ENCODE results near the gene ANKRD61. TPM values are rescaled to one million over a fixed set of nuclear protein-coding genes. Genes with fewer than 3 reads are reported as not detected.

ANKRD61 gene
- polyA plus RNA-seq, 1 of the 3 experiments (the other 2 are of a cell fraction), result 0.53 TPM

- WGBS (ENCODE audit: low lambda C conversion rate), result 87% methylated on average over 3 of the region's 3 CpGs
- Histone ChIP-seq H3K9me3 (no peaks in the 10 kb centered on the region), H3K9ac (no peak overlapping the region), H3K27me3 (ENCODE audit: insufficient read depth) (no peaks in the 10 kb centered on the region), H3F3A (replicated peaks; ENCODE audit: insufficient read depth) (peaks cover 15% of the 10 kb centered on the region), H4K20me1 (ENCODE audit: insufficient read depth) (no peaks in the 10 kb centered on the region), H3K4me1 (ENCODE audit: control insufficient read depth in 1 of 2, insufficient read depth in 2 of 2, low read depth in 1 of 2, low read length in 1 of 2) (no peaks in the 10 kb centered on the region; a peak in 1 of 4 replicates), H2AFZ (ENCODE audit: low read depth) (no peak overlapping the region), H3K9me2 (no peaks in the 10 kb centered on the region), H3K79me2 (ENCODE audit: insufficient read depth) (peaks cover 11% of the 10 kb centered on the region; the same call in 1 of the 2 replicates), H3K27ac (ENCODE audit: low read depth in 2 of 2, low read length in 1 of 2) (no peak overlapping the region), H3K4me3 (ENCODE audit: low read depth in 2 of 2, low read length in 1 of 2) (no peak overlapping the region), H3K36me3 (replicated peaks in 1 of 2; ENCODE audit: control insufficient read depth in 1 of 2, insufficient read depth in 2 of 2, low read length in 1 of 2) (peaks cover 68 to 90% of the 10 kb centered on the region in 2 experiments), H3K4me2 (no peak overlapping the region)
- TF ChIP-seq, protein P1, sequence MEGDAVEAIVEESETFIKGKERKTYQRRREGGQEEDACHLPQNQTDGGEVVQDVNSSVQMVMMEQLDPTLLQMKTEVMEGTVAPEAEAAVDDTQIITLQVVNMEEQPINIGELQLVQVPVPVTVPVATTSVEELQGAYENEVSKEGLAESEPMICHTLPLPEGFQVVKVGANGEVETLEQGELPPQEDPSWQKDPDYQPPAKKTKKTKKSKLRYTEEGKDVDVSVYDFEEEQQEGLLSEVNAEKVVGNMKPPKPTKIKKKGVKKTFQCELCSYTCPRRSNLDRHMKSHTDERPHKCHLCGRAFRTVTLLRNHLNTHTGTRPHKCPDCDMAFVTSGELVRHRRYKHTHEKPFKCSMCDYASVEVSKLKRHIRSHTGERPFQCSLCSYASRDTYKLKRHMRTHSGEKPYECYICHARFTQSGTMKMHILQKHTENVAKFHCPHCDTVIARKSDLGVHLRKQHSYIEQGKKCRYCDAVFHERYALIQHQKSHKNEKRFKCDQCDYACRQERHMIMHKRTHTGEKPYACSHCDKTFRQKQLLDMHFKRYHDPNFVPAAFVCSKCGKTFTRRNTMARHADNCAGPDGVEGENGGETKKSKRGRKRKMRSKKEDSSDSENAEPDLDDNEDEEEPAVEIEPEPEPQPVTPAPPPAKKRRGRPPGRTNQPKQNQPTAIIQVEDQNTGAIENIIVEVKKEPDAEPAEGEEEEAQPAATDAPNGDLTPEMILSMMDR (IDR thresholded peaks at IDR 0.05), result no peak
- no peak for TF ChIP-seq MAX (IDR thresholded peaks at IDR 0.05; ENCODE audit: low read depth)
- peak; percentile 63; the same call in 1 of the 2 replicates for TF ChIP-seq GATA2 (CRISPR knock-in tag; IDR thresholded peaks at IDR 0.05)
- TF ChIP-seq NFIC (IDR thresholded peaks at IDR 0.05; ENCODE audit: borderline replicate concordance), result no peak
- ChIA-PET POLR2A (no interaction called here), CTCF (interaction anchor here (1.0 kb wide), 1 partner anchor 93 kb away, joined by 3 read pairs; no protein-coding TSS in a partner anchor)
- peak; percentile 38 for DNase-seq
These were observed 8.5 kb upstream of the ANKRD61 start for GRCh38 chr7:6022707-6023106.

DNA sequence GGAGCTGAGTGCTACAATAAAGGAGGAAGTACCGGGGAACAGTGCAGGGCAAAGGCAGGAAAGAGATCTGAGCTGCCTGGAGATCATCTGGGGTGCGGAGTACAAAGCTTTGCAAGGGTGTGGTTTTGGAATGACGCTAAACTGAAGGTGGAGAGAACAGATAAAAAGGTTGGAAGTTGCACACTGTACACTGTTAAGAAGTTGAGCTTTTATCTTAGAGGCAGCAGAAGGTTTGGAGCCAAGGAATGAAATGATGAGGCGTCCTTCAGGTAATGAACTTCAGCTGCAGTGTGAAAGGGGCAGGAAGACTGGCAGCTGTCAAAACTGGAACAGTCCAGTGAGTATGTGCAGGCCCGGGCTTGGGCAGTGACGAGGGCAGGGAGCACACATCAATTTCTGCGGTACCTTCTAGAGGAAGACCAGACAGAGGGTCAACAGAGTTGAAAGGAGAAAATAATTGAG, 7.2 kb upstream of the ANKRD61 start:
- H2AFZ ChIP-seq (ENCODE audit: low read depth), result no peak overlapping the region
- peaks cover 15% of the 10 kb centered on the region for H3F3A ChIP-seq (replicated peaks; ENCODE audit: insufficient read depth)
- H3K36me3 ChIP-seq (replicated peaks in 1 of 2; ENCODE audit: control insufficient read depth in 1 of 2, insufficient read depth in 2 of 2, low read length in 1 of 2), result peaks cover 74 to 90% of the 10 kb centered on the region in 2 experiments
- H3K9ac ChIP-seq, result no peak overlapping the region
- POLR2A ChIA-PET, result interaction anchor here (1.0 kb wide), 1 partner anchor 8 kb away, joined by 3 read pairs; no protein-coding TSS in a partner anchor
- no peaks in the 10 kb centered on the region for H3K9me3 ChIP-seq
- DNase-seq, result no peak
- WGBS (ENCODE audit: low lambda C conversion rate), result 93% methylated on average over 7 of the region's 7 CpGs
- H3K79me2 ChIP-seq (ENCODE audit: insufficient read depth), result peaks cover 11% of the 10 kb centered on the region; the same call in 1 of the 2 replicates
- H3K9me2 ChIP-seq, result no peaks in the 10 kb centered on the region
- no peak overlapping the region for H3K4me3 ChIP-seq (ENCODE audit: low read depth in 2 of 2, low read length in 1 of 2)
- TF ChIP-seq FOXJ3 (CRISPR knock-in tag; IDR thresholded peaks at IDR 0.05), result no peak
- TF ChIP-seq, protein P2, sequence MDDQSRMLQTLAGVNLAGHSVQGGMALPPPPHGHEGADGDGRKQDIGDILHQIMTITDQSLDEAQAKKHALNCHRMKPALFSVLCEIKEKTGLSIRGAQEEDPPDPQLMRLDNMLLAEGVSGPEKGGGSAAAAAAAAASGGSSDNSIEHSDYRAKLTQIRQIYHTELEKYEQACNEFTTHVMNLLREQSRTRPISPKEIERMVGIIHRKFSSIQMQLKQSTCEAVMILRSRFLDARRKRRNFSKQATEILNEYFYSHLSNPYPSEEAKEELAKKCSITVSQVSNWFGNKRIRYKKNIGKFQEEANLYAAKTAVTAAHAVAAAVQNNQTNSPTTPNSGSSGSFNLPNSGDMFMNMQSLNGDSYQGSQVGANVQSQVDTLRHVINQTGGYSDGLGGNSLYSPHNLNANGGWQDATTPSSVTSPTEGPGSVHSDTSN (IDR thresholded peaks at IDR 0.05), result 0 out of 2 replicates have a peak, but pooled peaks have one; percentile 13
- CTCF ChIA-PET, result interaction anchor here (0.6 to 1.2 kb wide), 4 partner anchors 9 to 47 kb away, joined by 3 read pairs; no protein-coding TSS in a partner anchor
- no peak overlapping the region for H3K4me2 ChIP-seq
- no peak overlapping the region for H3K27ac ChIP-seq (ENCODE audit: low read depth in 2 of 2, low read length in 1 of 2)
- no peaks in the 10 kb centered on the region for H4K20me1 ChIP-seq (ENCODE audit: insufficient read depth)
- no peaks in the 10 kb centered on the region for H3K27me3 ChIP-seq (ENCODE audit: insufficient read depth)
- no peaks in the 10 kb centered on the region; a peak in 1 of 4 replicates for H3K4me1 ChIP-seq (ENCODE audit: control insufficient read depth in 1 of 2, insufficient read depth in 2 of 2, low read depth in 1 of 2, low read length in 1 of 2)
